IPS-20b (cell line): ENCODE data around the gene SDCBP2.

ENCODE experiments used
- H3K27ac ChIP-seq: one replicate; pipeline ENCODE4 v1.5.1; 2013; ENCODE audit warnings: low read length
- H3K27me3 ChIP-seq: 2 replicates; pipeline ENCODE4 v1.6.1; 2013; ENCODE audit warnings: mild to moderate bottlenecking, low read length, inconsistent platforms; ENCODE audit not compliant: insufficient read depth
- H3K36me3 ChIP-seq: 2 replicates; pipeline ENCODE4 v1.6.1; 2013; ENCODE audit warnings: low read depth, mild to moderate bottlenecking, inconsistent platforms, low read length, moderate library complexity; ENCODE audit not compliant: insufficient read depth
- H3K4me1 ChIP-seq: 2 replicates; pipeline ENCODE4 v1.6.1; 2013; ENCODE audit warnings: mild to moderate bottlenecking, control low read depth, inconsistent platforms, low read length, moderate library complexity; ENCODE audit not compliant: insufficient read depth
- H3K4me3 ChIP-seq: 2 replicates; pipeline ENCODE4 v1.5.1; 2013; ENCODE audit warnings: mild to moderate bottlenecking, low read length, inconsistent platforms
- H3K9ac ChIP-seq: 2 replicates; pipeline ENCODE4 v1.6.1; 2013; ENCODE audit warnings: low read depth, mild to moderate bottlenecking, inconsistent platforms, low read length, moderate library complexity
- H3K9me3 ChIP-seq: 2 replicates; pipeline ENCODE4 v1.6.1; 2013; ENCODE audit warnings: mild to moderate bottlenecking, low read depth, low read length, inconsistent platforms; ENCODE audit not compliant: insufficient read depth

SDCBP2 gene

DNA sequence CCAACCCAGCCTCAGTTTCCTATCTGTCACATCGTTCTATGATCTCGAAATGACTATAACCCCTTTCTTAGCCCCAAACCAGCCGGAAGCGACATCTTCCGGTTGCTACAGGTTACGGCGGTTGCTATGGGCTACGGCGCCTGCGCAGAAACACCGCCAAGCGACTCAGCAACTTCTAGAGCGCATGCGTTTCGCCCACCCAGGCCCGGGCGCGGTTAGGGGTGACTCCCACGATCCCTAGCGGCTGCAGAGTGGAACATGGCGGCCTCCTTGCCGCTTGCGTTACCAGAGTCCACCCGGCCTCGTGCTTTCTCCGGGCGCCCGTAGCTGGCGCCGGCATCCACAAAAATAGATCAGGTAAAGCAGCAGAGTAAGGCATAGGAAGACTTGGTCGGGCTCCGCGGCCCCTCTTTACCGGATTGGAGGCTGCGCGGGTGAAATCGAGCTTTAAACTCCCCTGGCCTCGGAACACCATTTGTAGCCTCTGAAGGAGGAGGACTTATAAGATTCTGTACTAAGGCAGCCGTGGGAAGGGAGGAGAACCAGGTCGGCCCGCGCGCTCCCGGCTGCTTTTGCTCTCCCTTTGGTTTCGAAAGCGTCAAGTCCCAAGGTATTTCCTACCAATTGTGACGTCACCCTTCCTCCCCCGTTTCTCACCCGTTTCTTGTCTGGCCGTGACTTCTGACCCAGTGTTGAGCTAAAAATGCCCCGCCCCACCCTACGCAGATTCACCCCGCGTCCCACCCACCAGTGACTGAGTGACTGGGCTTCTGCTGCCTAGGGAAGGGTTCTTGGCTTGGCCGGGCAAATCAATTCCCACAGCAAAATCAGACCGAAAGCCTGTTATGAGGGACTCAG, 3.5 kb downstream of the SDCBP2 start:
- peaks cover 8% of the 10 kb centered on the region; the same call in 1 of the 2 replicates for H3K4me1 ChIP-seq
- peak overlapping the region; percentile 88 for H3K4me3 ChIP-seq
- no peaks in the 10 kb centered on the region for H3K36me3 ChIP-seq
- H3K27ac ChIP-seq, result peak overlapping the region; percentile 90
- H3K27me3 ChIP-seq, result no peaks in the 10 kb centered on the region
- peak overlapping the region; percentile 99 for H3K9ac ChIP-seq
- H3K9me3 ChIP-seq, result no peaks in the 10 kb centered on the region

DNA sequence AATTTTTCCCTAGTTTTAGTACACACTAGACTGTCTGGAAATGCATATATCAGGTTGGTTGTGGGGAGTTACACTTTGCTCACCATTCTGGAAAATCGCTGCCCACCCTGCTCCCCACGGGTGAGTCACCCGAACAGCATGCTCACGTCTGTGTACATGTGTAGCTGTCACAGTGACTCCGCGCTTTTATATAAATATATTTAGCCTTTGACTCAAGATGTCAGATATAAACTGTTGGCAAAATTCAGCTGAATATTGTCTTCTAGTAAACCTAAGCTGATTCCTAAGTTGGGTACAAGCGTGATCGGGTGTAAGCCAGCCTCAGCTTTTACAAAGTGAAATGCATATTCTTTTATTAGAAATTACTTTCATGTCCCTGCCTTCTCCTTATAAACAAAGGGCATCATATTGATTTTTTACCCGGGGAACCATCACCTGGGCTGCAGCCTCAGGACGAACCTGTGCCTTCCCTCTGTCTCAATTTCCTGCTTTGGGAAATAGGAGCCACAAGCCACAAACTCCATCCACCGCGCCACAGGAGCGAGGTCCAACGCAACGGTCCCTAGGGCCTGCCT, 4.3 kb downstream of the SDCBP2 start:
- Histone ChIP-seq H3K27me3 (no peaks in the 10 kb centered on the region), H3K9ac (peak overlapping the region; percentile 45; the same call in 1 of the 2 replicates), H3K36me3 (no peaks in the 10 kb centered on the region), H3K27ac (no peak overlapping the region), H3K4me1 (peaks cover 8% of the 10 kb centered on the region; the same call in 1 of the 2 replicates), H3K9me3 (no peaks in the 10 kb centered on the region), H3K4me3 (peak overlapping the region; percentile 88)

DNA sequence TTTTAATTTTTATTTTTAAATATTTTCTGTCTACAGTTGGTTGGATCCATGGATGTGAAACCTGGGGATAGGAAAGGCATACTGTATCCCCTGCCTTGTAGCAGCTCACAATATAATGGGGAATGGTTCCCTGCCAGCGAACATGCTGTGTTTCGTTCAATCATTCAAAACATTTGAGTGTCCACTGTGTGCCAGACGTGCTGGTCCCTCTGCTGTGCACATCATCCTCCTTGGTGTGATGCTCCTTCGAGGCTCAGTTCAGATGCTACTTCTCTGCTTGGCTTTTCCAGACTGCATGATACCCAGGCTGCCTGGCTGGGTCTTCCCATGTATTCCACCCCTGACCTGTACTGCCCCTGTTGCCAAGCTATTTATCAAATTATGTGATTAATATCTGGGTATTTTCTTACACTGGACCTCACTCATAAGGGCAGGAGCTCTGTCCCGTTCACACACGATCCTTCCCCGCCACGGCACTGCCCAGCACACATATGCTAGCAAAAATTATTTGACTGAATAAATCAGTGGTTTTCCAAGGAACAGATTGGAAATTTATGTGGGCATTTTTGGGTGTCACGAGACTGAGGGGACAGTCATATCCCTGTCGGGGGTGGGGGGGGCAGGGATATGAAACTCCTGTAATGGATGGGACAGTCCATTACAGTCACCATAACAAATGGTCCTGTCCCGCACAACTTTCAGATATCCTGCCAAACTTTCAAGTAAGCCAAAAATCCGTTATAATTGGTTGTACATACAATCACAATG, 4.9 kb downstream of the SDCBP2 start:
- Histone ChIP-seq H3K27me3 (no peaks in the 10 kb centered on the region), H3K36me3 (no peaks in the 10 kb centered on the region), H3K9me3 (no peaks in the 10 kb centered on the region), H3K4me3 (no peak overlapping the region), H3K4me1 (peaks cover 8% of the 10 kb centered on the region; the same call in 1 of the 2 replicates), H3K9ac (no peak overlapping the region), H3K27ac (no peak overlapping the region)

DNA sequence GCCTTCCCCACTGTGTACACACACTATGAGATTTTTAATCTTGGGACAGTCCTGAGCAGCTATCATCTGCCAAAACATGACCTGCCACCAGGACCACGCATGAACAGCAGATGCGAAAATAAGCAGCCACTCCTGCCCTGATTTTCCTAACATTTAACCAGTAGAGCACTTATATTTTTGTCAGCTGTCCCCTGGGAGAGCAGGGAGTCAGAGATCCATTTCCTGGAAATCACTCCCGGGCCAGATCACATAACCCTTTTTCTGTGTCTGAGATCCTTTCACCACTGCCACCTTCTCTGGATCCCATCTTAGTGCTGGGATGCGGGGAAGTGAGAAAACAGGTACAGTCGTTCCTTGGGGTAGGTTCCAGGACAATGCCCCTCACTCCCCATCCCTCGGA, 5.7 kb downstream of the SDCBP2 start:
- peaks cover 2% of the 10 kb centered on the region; the same call in 1 of the 2 replicates for H3K27me3 ChIP-seq
- H3K9me3 ChIP-seq, result no peaks in the 10 kb centered on the region
- no peak overlapping the region for H3K9ac ChIP-seq
- H3K4me3 ChIP-seq, result no peak overlapping the region
- peaks cover 8% of the 10 kb centered on the region; the same call in 1 of the 2 replicates for H3K4me1 ChIP-seq
- H3K27ac ChIP-seq, result no peak overlapping the region
- H3K36me3 ChIP-seq, result no peaks in the 10 kb centered on the region

DNA sequence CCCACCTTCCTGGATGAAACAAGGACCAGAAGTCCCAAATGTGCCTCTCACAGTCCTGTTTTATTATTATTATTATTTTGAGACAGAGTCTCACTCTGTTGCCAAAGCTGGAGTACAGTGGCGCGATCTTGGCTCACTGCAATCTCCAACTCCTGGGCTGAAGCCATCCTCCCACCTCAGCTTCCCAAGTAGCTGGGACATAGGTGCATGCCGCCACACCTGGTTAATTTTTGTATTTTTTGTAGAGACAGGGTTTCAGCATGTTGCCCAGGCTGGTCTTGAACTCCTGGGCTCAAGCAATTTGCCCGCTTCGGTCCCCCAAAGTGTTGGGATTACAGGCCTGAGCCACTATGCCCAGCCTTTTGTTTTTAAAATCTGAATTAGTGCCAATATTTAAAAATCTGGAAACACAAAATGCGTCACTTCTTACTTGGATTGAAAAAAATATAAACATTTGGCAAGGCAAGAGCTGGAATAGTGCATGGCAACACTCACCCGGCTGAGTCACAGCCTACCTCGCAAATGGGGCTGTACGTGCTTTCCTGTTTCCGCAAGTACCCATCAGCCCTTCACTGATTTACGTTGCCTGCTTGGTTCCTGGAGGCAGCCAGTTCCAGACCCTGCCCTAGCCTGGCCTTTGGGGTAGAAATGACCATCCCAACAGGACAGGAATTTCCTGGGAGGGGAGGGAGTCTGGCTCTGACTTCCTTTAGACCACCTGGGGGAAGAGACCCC, 6.3 kb downstream of the SDCBP2 start:
- Histone ChIP-seq H3K27ac (no peak overlapping the region), H3K9ac (no peak overlapping the region), H3K4me1 (peaks cover 8% of the 10 kb centered on the region; the same call in 1 of the 2 replicates), H3K9me3 (no peaks in the 10 kb centered on the region), H3K4me3 (no peak overlapping the region), H3K27me3 (peaks cover 7% of the 10 kb centered on the region), H3K36me3 (no peaks in the 10 kb centered on the region)

DNA sequence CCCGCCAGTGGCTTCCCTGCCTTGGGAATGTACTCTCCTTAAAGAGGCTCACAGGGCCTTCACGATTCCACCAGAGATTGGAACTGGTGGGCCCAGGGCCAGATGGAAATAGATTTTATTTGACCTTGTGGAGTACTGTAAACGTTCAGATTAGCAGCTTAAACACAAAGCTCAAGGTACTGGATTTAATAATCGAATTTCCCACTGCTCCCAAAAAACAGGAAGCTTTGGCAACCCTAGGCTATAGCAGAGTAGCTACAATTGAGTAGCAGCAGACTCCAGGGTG, 7.3 kb downstream of the SDCBP2 start:
- Histone ChIP-seq H3K36me3 (no peaks in the 10 kb centered on the region), H3K9me3 (no peaks in the 10 kb centered on the region), H3K4me1 (peaks cover 5% of the 10 kb centered on the region; the same call in 1 of the 2 replicates), H3K27me3 (peaks cover 7% of the 10 kb centered on the region), H3K27ac (no peak overlapping the region), H3K4me3 (no peak overlapping the region), H3K9ac (no peak overlapping the region)

DNA sequence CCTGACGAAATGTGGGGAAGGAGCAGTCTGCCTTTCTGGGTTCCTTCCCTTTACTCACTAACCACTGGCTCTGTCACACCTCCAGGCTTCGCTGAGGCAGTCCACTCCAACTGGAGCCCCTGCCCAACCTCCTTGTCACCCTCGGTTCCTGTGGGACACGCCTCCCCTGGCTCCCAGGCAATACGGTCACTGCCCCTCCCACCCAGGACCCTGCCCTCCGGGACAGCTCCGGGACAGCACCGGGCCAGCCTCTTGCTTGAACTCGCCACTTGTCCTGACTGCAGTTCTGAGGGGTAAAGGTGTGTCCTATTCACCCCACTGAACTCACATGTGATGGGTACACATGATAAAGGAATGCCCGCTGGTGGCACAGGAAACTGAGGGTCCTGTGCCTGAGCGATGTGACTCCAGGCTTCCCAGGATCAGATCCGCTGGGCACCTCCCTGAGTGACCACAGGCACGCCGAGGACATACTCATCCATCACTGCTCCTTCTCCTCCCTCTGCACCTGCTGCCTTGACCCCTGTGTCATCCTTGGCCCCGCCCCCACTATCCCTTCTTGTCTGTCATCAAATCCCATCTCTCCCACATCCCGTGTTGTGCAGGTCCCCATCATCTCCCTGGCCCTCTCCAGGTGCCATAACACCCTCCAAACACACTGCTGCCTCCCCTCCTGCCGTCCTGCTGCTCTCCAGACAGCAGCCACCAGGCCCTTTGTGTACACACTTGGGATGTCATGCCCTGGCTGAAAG, 7.9 kb downstream of the SDCBP2 start:
- H3K36me3 ChIP-seq, result no peaks in the 10 kb centered on the region
- no peaks in the 10 kb centered on the region for H3K4me1 ChIP-seq
- no peak overlapping the region for H3K27ac ChIP-seq
- peaks cover 7% of the 10 kb centered on the region for H3K27me3 ChIP-seq
- H3K4me3 ChIP-seq, result no peak overlapping the region
- no peak overlapping the region for H3K9ac ChIP-seq
- H3K9me3 ChIP-seq, result no peaks in the 10 kb centered on the region

DNA sequence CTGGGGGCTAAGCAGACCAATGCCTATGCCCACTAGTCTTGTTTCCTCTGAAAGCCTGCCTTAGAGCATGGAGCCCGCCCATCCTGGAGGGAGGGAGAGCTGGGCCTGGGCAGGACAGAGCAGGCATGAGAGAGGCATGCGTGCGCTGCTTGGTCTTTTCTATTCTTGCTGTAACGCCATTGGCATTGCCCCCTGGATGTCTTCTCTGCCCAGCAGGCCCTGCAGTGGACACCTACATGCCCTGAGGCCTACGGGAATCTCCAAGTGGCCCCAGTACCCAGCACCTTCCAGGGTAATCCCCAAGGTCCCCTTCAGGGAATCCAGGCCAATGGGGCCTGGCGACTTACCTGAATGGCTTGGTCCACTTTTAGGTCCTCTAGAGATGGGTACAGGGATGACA, 8.9 kb downstream of the SDCBP2 start:
- H3K27ac ChIP-seq, result no peak overlapping the region
- no peak overlapping the region for H3K4me3 ChIP-seq
- H3K9me3 ChIP-seq, result no peaks in the 10 kb centered on the region
- H3K9ac ChIP-seq, result no peak overlapping the region
- no peaks in the 10 kb centered on the region for H3K4me1 ChIP-seq
- H3K36me3 ChIP-seq, result no peaks in the 10 kb centered on the region
- peaks cover 7% of the 10 kb centered on the region for H3K27me3 ChIP-seq

DNA sequence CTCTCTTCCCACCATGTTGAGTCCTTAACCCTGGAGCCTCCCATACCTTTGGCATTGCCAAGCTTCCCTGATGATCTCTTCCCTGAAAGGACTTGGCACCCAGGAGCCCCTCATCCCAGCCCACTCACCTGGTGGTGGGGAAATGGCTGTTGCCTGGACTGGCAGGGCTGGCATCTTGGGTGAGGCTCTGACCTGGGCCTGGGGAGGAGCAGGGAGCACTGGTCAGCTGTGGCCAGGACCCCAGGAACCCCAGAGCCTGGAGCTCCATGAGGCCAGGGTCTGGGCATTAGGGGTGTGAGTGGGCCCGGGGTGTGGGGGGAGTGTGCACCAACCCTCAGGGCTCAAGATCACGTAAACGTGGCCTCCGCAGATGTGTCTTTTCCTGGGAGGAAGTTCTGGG, 9.5 kb downstream of the SDCBP2 start:
- H3K36me3 ChIP-seq, result no peaks in the 10 kb centered on the region
- H3K27ac ChIP-seq, result no peak overlapping the region
- no peak overlapping the region for H3K9ac ChIP-seq
- no peak overlapping the region for H3K4me3 ChIP-seq
- no peaks in the 10 kb centered on the region for H3K9me3 ChIP-seq
- no peaks in the 10 kb centered on the region for H3K4me1 ChIP-seq
- peaks cover 7% of the 10 kb centered on the region for H3K27me3 ChIP-seq

DNA sequence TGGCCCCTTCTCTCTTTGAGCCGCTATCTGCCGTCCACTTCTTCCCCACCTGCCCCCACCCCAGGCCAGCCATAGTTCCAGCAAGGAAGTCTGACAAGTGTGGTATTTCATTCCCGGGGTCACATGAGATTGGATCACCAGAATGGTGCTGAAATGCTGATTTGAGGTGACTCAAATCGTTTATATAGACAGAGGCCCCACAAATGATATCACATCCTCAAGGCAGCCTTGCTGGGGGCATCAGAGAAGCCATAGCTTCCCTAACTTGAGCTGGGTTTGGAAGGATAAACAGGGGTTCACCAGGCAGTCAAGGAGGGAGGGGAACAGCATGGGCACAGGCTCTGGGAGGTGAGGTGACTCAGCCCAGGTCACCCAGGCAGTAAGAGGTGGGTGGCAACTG, 9.9 kb downstream of the SDCBP2 start:
- H3K4me1 ChIP-seq, result no peaks in the 10 kb centered on the region
- no peak overlapping the region for H3K4me3 ChIP-seq
- no peak overlapping the region for H3K9ac ChIP-seq
- H3K27me3 ChIP-seq, result peaks cover 7% of the 10 kb centered on the region
- no peaks in the 10 kb centered on the region for H3K9me3 ChIP-seq
- H3K36me3 ChIP-seq, result no peaks in the 10 kb centered on the region
- H3K27ac ChIP-seq, result no peak overlapping the region
